Measurements from ENCODE around the gene PACRG. TPM values are rescaled to one million over a fixed set of nuclear protein-coding genes. Genes with fewer than 3 reads are reported as not detected.

PACRG gene
- total and polyA plus RNA-seq, 2 of the 4 experiments (the other 2 are of a cell fraction), result not detected

GRCh38 chr6:162873537-162873936, 145.8 kb downstream of the PACRG start:
- no peaks in the 10 kb centered on the region for H3K9me1 ChIP-seq (ENCODE audit: insufficient read depth, low read length)
- H3K56ac ChIP-seq (ENCODE audit: extremely low read depth, insufficient read depth, low read length), result no peak overlapping the region
- H3K14ac ChIP-seq (replicated peaks; ENCODE audit: low read depth, low read length), result no peak overlapping the region
- no peak overlapping the region for H2BK15ac ChIP-seq (ENCODE audit: low read depth, low read length)
- no peak overlapping the region for H3K23ac ChIP-seq (ENCODE audit: low read depth, low read length)
- no peak overlapping the region for H2BK20ac ChIP-seq (ENCODE audit: low read depth, low read length)
- no peak overlapping the region for H4K91ac ChIP-seq (ENCODE audit: insufficient read depth, low read depth, low read length)
- H4K20me1 ChIP-seq (ENCODE audit: insufficient read depth, low read length), result no peaks in the 10 kb centered on the region
- intact Hi-C loops (cut with micrococcal nuclease), result no loop called here
- no peaks in the 10 kb centered on the region for H3K27me3 ChIP-seq (ENCODE audit: control insufficient read depth, insufficient read depth, low read length)
- H2BK5ac ChIP-seq (ENCODE audit: low read depth, low read length, poor library complexity, severe bottlenecking), result no peak overlapping the region
- no peak overlapping the region for H2AFZ ChIP-seq (replicated peaks; ENCODE audit: low read length, poor library complexity)
- ChIA-PET CTCF (no interaction called here), POLR2A (ENCODE audit: unreplicated experiment) (no interaction called here)
- WGBS, 2 experiments (ENCODE audit: extremely low coverage in 2 of 2, insufficient read length in 1 of 2), result no CpG with 5 or more reads among the region's 2 CpGs
- DNase-seq (no peak), ATAC-seq (ENCODE audit: low read depth) (no peak)
- no peak overlapping the region for H3K4me3 ChIP-seq (ENCODE audit: insufficient read depth, low read depth, low read length)
- H3K4me1 ChIP-seq (ENCODE audit: control insufficient read depth, insufficient read depth, low read length), result no peaks in the 10 kb centered on the region
- no peak overlapping the region for H3K18ac ChIP-seq (ENCODE audit: low read depth, low read length)
- H3K36me3 ChIP-seq (ENCODE audit: control insufficient read depth, insufficient read depth, low read length), result no peaks in the 10 kb centered on the region
- no peak overlapping the region for H3K9ac ChIP-seq (ENCODE audit: low read depth, low read length)
- H2AK5ac ChIP-seq (ENCODE audit: low read depth, low read length), result no peak overlapping the region
- dilution Hi-C loops (cut with HindIII; ENCODE audit: low sequenced_read_pairs, unreplicated experiment), result no loop called here
- no peak overlapping the region for H3K27ac ChIP-seq (ENCODE audit: insufficient read depth, low read length)
- H3K79me1 ChIP-seq (ENCODE audit: low read depth in 1 of 2, low read length in 2 of 2), result no peaks in the 10 kb centered on the region
- in situ Hi-C loops (cut with MboI; ENCODE audit: low sequenced_read_pairs), result no loop called here
- H2AK9ac ChIP-seq (replicated peaks; ENCODE audit: low read depth, low read length, poor library complexity), result no peak overlapping the region
- no peak overlapping the region for H3K4me2 ChIP-seq (ENCODE audit: low read depth, low read length)
- TF ChIP-seq MXI1 (IDR thresholded peaks at IDR 0.05; ENCODE audit: borderline replicate concordance, low read depth, low read length), result no peak
- no peak for TF ChIP-seq USF2 (IDR thresholded peaks at IDR 0.05; ENCODE audit: low read depth, low read length)
- no peak for TF ChIP-seq ELK1 (IDR thresholded peaks at IDR 0.05; ENCODE audit: borderline replicate concordance, low read depth, low read length)
- no peak for TF ChIP-seq BHLHE40 (IDR thresholded peaks at IDR 0.05; ENCODE audit: low read depth, low read length)
- TF ChIP-seq MAZ (IDR thresholded peaks at IDR 0.05; ENCODE audit: borderline replicate concordance, low read depth, low read length), result no peak
- TF ChIP-seq POLR2A (IDR thresholded peaks at IDR 0.05; ENCODE audit: low read depth, low read length), result no peak
- no peak for TF ChIP-seq CEBPB (IDR thresholded peaks at IDR 0.05; ENCODE audit: low read depth, low read length)
- no peak for TF ChIP-seq CHD1 (IDR thresholded peaks at IDR 0.05; ENCODE audit: low read depth, low read length)
- TF ChIP-seq FOS (IDR thresholded peaks at IDR 0.05; ENCODE audit: low read depth, low read length), result no peak
- TF ChIP-seq SMC3 (IDR thresholded peaks at IDR 0.05; ENCODE audit: low read depth, low read length), result no peak
- no peak for TF ChIP-seq CTCF (conservative IDR thresholded peaks at IDR 0.05; ENCODE audit: low read depth, low read length)
- no peak for TF ChIP-seq RFX5 (IDR thresholded peaks at IDR 0.05; ENCODE audit: low read depth, low read length)
- no peak for TF ChIP-seq MAFK (IDR thresholded peaks at IDR 0.05; ENCODE audit: low read depth, low read length)
- TF ChIP-seq RCOR1 (IDR thresholded peaks at IDR 0.05; ENCODE audit: insufficient replicate concordance, low read length), result no peak
- no peak for TF ChIP-seq RAD21 (IDR thresholded peaks at IDR 0.05; ENCODE audit: low read length)
- TF ChIP-seq NFE2L2 (IDR thresholded peaks at IDR 0.05; ENCODE audit: low read depth, low read length), result no peak
- no peak overlapping the region for H2BK120ac ChIP-seq (ENCODE audit: low read depth, low read length)
- BruUV-seq (replicated peaks), result no TSS peak
- no peak overlapping the region for H4K8ac ChIP-seq (ENCODE audit: low read depth in 2 of 2, low read length in 2 of 2)
- H3K4ac ChIP-seq (ENCODE audit: low read depth, low read length), result no peak overlapping the region
- no peak overlapping the region for H4K5ac ChIP-seq (ENCODE audit: low read depth, low read length)
- no peaks in the 10 kb centered on the region; the same call in 1 of the 2 replicates for H3K9me3 ChIP-seq (ENCODE audit: control insufficient read depth, insufficient read depth, low read length)
